HCT116 (cell line): Measurements from ENCODE around the gene IPO8. TPM values are rescaled to one million over a fixed set of nuclear protein-coding genes. Genes with fewer than 3 reads are reported as not detected.

Experiments
- ATAC-seq: fragments of 200-7000 bp; cut with Tn5 transposase; 2 replicates; pipeline ENCODE4 v1.9.1; 2020; ENCODE audit warnings: mild to moderate bottlenecking, moderate library complexity
- Bru-seq: library from RNA; stranded (reverse); fragments of 400-500 nt; gene quantifications from one replicate; lab custom pipeline; 2021; lab: Mats Ljungman, UMichigan
- BruChase-seq, 2 experiments: library from RNA; stranded (reverse); fragments of 400-500 nt; gene quantifications; one replicate each; lab custom pipeline; 2021; lab: Mats Ljungman, UMichigan
- BruUV-seq: library from RNA; stranded (reverse); fragments of 400-500 nt; replicated peaks from 2 replicates; lab custom pipeline; 2021; lab: Mats Ljungman, UMichigan
- CTCF ChIA-PET: fragments of 300-600 bp; sonication (Branson Sonifier 250); formaldehyde crosslinking; loops from one replicate; lab custom pipeline; 2021; ENCODE audit warnings: antibody characterized with exemption; lab: Charles Lee
- POLR2A ChIA-PET: fragments of 300-600, 350-600 bp; sonication (Branson Sonifier 250); formaldehyde crosslinking; loops from one replicate; lab custom pipeline; 2021; ENCODE audit warnings: antibody characterized with exemption; lab: Charles Lee
- RAD21 ChIA-PET, 2 experiments: fragments of 300-600 bp; sonication (Branson Sonifier 250); formaldehyde crosslinking; loops; one replicate each; lab custom pipeline; 2023; ENCODE audit warnings: low total read pairs in 2 of 2; ENCODE audit not compliant: uncharacterized antibody in 2 of 2, unreplicated experiment in 2 of 2, low non-redundant PET in 1 of 2; lab: Charles Lee
- DNase-seq: peaks from one replicate; pipeline ENCODE4 v3.0.0-alpha.2; 2010; ENCODE audit warnings: low read depth, low spot score
- H2AFZ ChIP-seq: fragments of 200-600 bp; shearing (Covaris generic), sonication (generic); 2 replicates; pipeline ENCODE4 v1.6.1; 2017; ENCODE audit warnings: low read depth, mixed run types, mixed read lengths, antibody characterized with exemption, low read length; ENCODE audit not compliant: poor library complexity, severe bottlenecking
- H3K27ac ChIP-seq: 2 replicates; pipeline ENCODE4 v1.5.1; 2012; ENCODE audit warnings: low read depth, low read length
- H3K27me3 ChIP-seq: fragments of 200-600 bp; sonication (generic); 2 replicates; pipeline ENCODE4 v1.6.1; 2016; ENCODE audit warnings: mixed run types, low read length, mixed read lengths; ENCODE audit not compliant: insufficient read depth
- H3K36me3 ChIP-seq, 2 experiments: fragments of 200-500 bp in 1 of 2; fragments of 200-600 bp in 1 of 2; sonication (Bioruptor generic) in 1 of 2; sonication (generic) in 1 of 2; 2 replicates each; pipeline versions ENCODE4 v1.5.1 to v1.6.1; 2014 to 2016; ENCODE audit warnings: low read length in 2 of 2, inconsistent platforms in 1 of 2, mixed read lengths in 1 of 2, mixed run types in 1 of 2; ENCODE audit not compliant: insufficient read depth in 2 of 2, control insufficient read depth in 1 of 2
- H3K4me1 ChIP-seq, 2 experiments: fragments of 200-600 bp in 1 of 2; sonication (generic) in 1 of 2; 2 replicates each; pipeline versions ENCODE4 v1.5.1 to v1.6.1; 2012 to 2017; ENCODE audit warnings: low read length in 2 of 2, inconsistent platforms in 1 of 2, mild to moderate bottlenecking in 1 of 2, mixed read lengths in 1 of 2, mixed run types in 1 of 2, moderate library complexity in 1 of 2; ENCODE audit not compliant: insufficient read depth in 2 of 2, control insufficient read depth in 1 of 2
- H3K4me2 ChIP-seq: fragments of 200-600 bp; sonication (generic); 2 replicates; pipeline ENCODE4 v1.6.1; 2017; ENCODE audit warnings: mixed run types, low read length, mixed read lengths
- H3K4me3 ChIP-seq, 2 experiments: fragments of 200-600 bp in 1 of 2; sonication (generic) in 1 of 2; replicated peaks in 1 of 2; 2 replicates each; pipeline ENCODE4 v1.5.1; 2011 to 2016; ENCODE audit warnings: low read length in 2 of 2, control low read depth in 1 of 2, low read depth in 1 of 2, mild to moderate bottlenecking in 1 of 2, mixed read lengths in 1 of 2, mixed run types in 1 of 2
- H3K79me2 ChIP-seq: fragments of 200-600 bp; sonication (generic); 2 replicates; pipeline ENCODE4 v1.6.1; 2017; ENCODE audit warnings: mild to moderate bottlenecking, mixed run types, low read length, moderate library complexity, mixed read lengths; ENCODE audit not compliant: insufficient read depth
- H3K9ac ChIP-seq: fragments of 200-600 bp; sonication (generic); 2 replicates; pipeline ENCODE4 v1.6.1; 2016; ENCODE audit warnings: low read length, mixed read lengths
- H3K9me2 ChIP-seq: fragments of 200-600 bp; sonication (generic), shearing (Covaris generic); 2 replicates; pipeline ENCODE4 v1.6.1; 2017; ENCODE audit warnings: mixed run types, mild to moderate bottlenecking, moderate library complexity; ENCODE audit not compliant: insufficient read depth
- H3K9me3 ChIP-seq, 2 experiments: fragments of 200-500 bp in 1 of 2; fragments of 200-600 bp in 1 of 2; sonication (Bioruptor generic) in 1 of 2; sonication (generic) in 1 of 2; 2 replicates each; pipeline ENCODE4 v1.6.1; 2014 to 2017; ENCODE audit warnings: low read length in 2 of 2, mixed read lengths in 2 of 2, inconsistent platforms in 1 of 2, low read depth in 1 of 2, mild to moderate bottlenecking in 1 of 2, mixed run types in 1 of 2, moderate library complexity in 1 of 2; ENCODE audit not compliant: control insufficient read depth in 1 of 2, insufficient read depth in 1 of 2
- H4K20me1 ChIP-seq: fragments of 200-600 bp; sonication (generic), shearing (Covaris generic); 2 replicates; pipeline ENCODE4 v1.6.1; 2017; ENCODE audit warnings: mixed run types, mild to moderate bottlenecking, moderate library complexity; ENCODE audit not compliant: insufficient read depth
- CBX3 ChIP-seq: IDR thresholded peaks from 2 replicates; pipeline ENCODE4 v1.6.1; 2012; ENCODE audit warnings: low read depth
- CEBPB ChIP-seq: IDR thresholded peaks from 2 replicates; pipeline ENCODE4 v1.6.1; 2012; ENCODE audit warnings: low read depth
- CTCF ChIP-seq, 3 experiments: fragments of 200-600 bp in 1 of 3; sonication (generic) in 1 of 3; IDR thresholded peaks in 2 of 3; conservative IDR thresholded peaks in 1 of 3; 2 replicates each; pipeline ENCODE4 v1.5.1; 2012 to 2017; ENCODE audit warnings: low read depth in 2 of 3, low read length in 2 of 3, antibody characterized with exemption in 1 of 3, borderline replicate concordance in 1 of 3, control low read depth in 1 of 3, mild to moderate bottlenecking in 1 of 3, mixed read lengths in 1 of 3, mixed run types in 1 of 3, moderate library complexity in 1 of 3; ENCODE audit not compliant: insufficient read depth in 1 of 3
- EGR1 ChIP-seq: IDR thresholded peaks from 2 replicates; pipeline ENCODE4 v1.6.1; 2012; ENCODE audit warnings: low read depth
- EZH2 ChIP-seq: fragments of 200-600 bp; sonication (generic); IDR thresholded peaks from 2 replicates; pipeline ENCODE4 v1.6.1; 2017; ENCODE audit warnings: antibody characterized with exemption, mixed run types
- EZH2phosphoT487 ChIP-seq: fragments of 200-600 bp; IDR thresholded peaks from 2 replicates; pipeline ENCODE4 v1.6.1; 2018; ENCODE audit warnings: antibody characterized with exemption, borderline replicate concordance
- JUND ChIP-seq: IDR thresholded peaks from 2 replicates; pipeline ENCODE4 v1.6.1; 2012
- POLR2A ChIP-seq: IDR thresholded peaks from 2 replicates; pipeline ENCODE4 v1.7.0; 2011; ENCODE audit warnings: borderline replicate concordance; ENCODE audit not compliant: insufficient read depth, insufficient read length; ENCODE audit errors: extremely low read depth
- POLR2AphosphoS5 ChIP-seq: IDR thresholded peaks from 2 replicates; pipeline ENCODE4 v1.6.1; 2011; ENCODE audit warnings: mild to moderate bottlenecking, low read depth, low read length, moderate library complexity
- RAD21 ChIP-seq: IDR thresholded peaks from 2 replicates; pipeline ENCODE4 v1.6.1; 2012; ENCODE audit warnings: low read depth, mild to moderate bottlenecking
- REST ChIP-seq: IDR thresholded peaks from 2 replicates; pipeline ENCODE4 v1.6.1; 2012; ENCODE audit warnings: low read depth
- SIN3A ChIP-seq: IDR thresholded peaks from 2 replicates; pipeline ENCODE4 v1.6.1; 2012; ENCODE audit warnings: low read depth
- SP1 ChIP-seq: IDR thresholded peaks from 2 replicates; pipeline ENCODE4 v1.6.1; 2012; ENCODE audit warnings: low read depth
- SRF ChIP-seq: IDR thresholded peaks from 2 replicates; pipeline ENCODE4 v1.6.1; 2012; ENCODE audit warnings: low read depth
- TCF7L2 ChIP-seq: IDR thresholded peaks from 2 replicates; pipeline ENCODE4 v1.7.0; 2011; ENCODE audit warnings: borderline replicate concordance, inconsistent platforms; ENCODE audit not compliant: insufficient read depth, insufficient read length; ENCODE audit errors: extremely low read depth
- YY1 ChIP-seq: IDR thresholded peaks from 2 replicates; pipeline ENCODE4 v1.6.1; 2011; ENCODE audit warnings: low read length, low read depth, moderate library complexity, mild to moderate bottlenecking; ENCODE audit not compliant: insufficient replicate concordance; ENCODE audit errors: extremely low read depth
- ZFX ChIP-seq: fragments of 450-650 bp; IDR thresholded peaks from 2 replicates; pipeline ENCODE4 v1.6.1; 2017
- ZNF274 ChIP-seq: fragments of 200-500 bp; sonication (Bioruptor generic); IDR thresholded peaks from 2 replicates; pipeline ENCODE4 v1.6.1; 2014; ENCODE audit warnings: mild to moderate bottlenecking, low read depth, low read length, inconsistent platforms
- intact Hi-C: fragments of 100-400 bp; cut with micrococcal nuclease; formaldehyde crosslinking; loops from 2 replicates; pipeline ENCODE4 v1.10.0; 2022
- long read RNA-seq: library from polyadenylated mRNA; unstranded; transcript quantifications from one replicate; pipeline ENCODE4 v2.0.0, GENCODE V29; 2021; ENCODE audit not compliant: unreplicated experiment
- polyA plus RNA-seq: library from polyadenylated mRNA; unstranded; fragments of >200 nt; gene quantifications from 2 replicates; pipeline ENCODE4 v1.2.1, GENCODE V29; 2012; ENCODE audit warnings: missing spikeins
- total RNA-seq: library from RNA; stranded (reverse); gene quantifications from one replicate; pipeline ENCODE4 v1.2.1, GENCODE V29; 2021; ENCODE audit not compliant: unreplicated experiment

The IPO8 gene
- total RNA-seq (41.4 TPM), Bru-seq, nascent RNA (percentile 75 among the genes with signal in this experiment), BruChase-seq, experiment 1, labeled RNA remaining after a 6-hour chase (percentile 84 among the genes with signal in this experiment), BruChase-seq, experiment 2, labeled RNA remaining after a 2-hour chase (percentile 80 among the genes with signal in this experiment)
- polyA plus RNA-seq, result 18.2 and 20.7 TPM in 2 replicates
- long read RNA-seq, full-length matches to known transcripts, result 7 of 27 reads
- long read RNA-seq, partial matches to known transcripts, result 13 of 27 reads
- long read RNA-seq, other reads (novel, unspliced or antisense), result 7 of 27 reads

GRCh38 chr12:30695199-30696102, at the start of gene IPO8:
Gene IPO8, minus strand, starts transcription at chr12:30695869. Its CDS starts 222 bp downstream, at chr12:30695647.
- peak within 1 kb of the TSS; percentile 86 for H2AFZ ChIP-seq
- peaks cover 12 to 32% of the 10 kb centered on the region in 2 experiments; a peak in 3 of 4 replicates for H3K4me1 ChIP-seq
- H3K27me3 ChIP-seq, result no peaks in the 10 kb centered on the region
- ChIA-PET CTCF (interaction anchor here (0.6 to 1.2 kb wide), 5 partner anchors 16 to 1173 kb away, joined by 3 to 4 read pairs (median 3); no protein-coding TSS in a partner anchor), POLR2A (interaction anchor here (0.6 to 1.3 kb wide), 8 partner anchors 12 to 158 kb away, joined by 3 to 5 read pairs (median 3); no protein-coding TSS in a partner anchor), RAD21 (interaction anchor here (0.6 to 0.7 kb wide), 3 partner anchors 98 to 1175 kb away, joined by 3 to 5 read pairs (median 4); no protein-coding TSS in a partner anchor)
- H3K4me2 ChIP-seq, result peak within 1 kb of the TSS; percentile 93
- peaks cover 50% of the 10 kb centered on the region for H3K79me2 ChIP-seq
- ATAC-seq, result peak; percentile 84
- peak within 1 kb of the TSS; percentile 81 for H3K9ac ChIP-seq
- no peaks in the 10 kb centered on the region for H3K9me2 ChIP-seq
- peak within 1 kb of the TSS; percentile 70 for H3K27ac ChIP-seq
- intact Hi-C loops, result loop anchor here (5.0 kb wide), 2 partner anchors 62 to 102 kb away; no protein-coding TSS in a partner anchor
- H3K9me3 ChIP-seq, result no peaks in the 10 kb centered on the region
- TSS peak; percentile 72 for BruUV-seq
- DNase-seq, result peak; percentile 87
- H3K4me3 ChIP-seq, result peak within 1 kb of the TSS; percentile 88 to 98
- no peaks in the 10 kb centered on the region for H4K20me1 ChIP-seq
- H3K36me3 ChIP-seq, result no peaks in the 10 kb centered on the region
- TF ChIP-seq JUND (no peak), TCF7L2 (no peak), ZFX (peak; percentile 53; the same call in 1 of the 2 replicates), EZH2phosphoT487 (no peak), YY1 (peak; percentile 100), CTCF (IDR thresholded peaks at IDR 0.05 in 2 of 3, conservative IDR thresholded peaks at IDR 0.05 in 1 of 3; ENCODE audit: borderline replicate concordance in 1 of 3, insufficient read depth in 1 of 3, low read depth in 2 of 3, low read length in 2 of 3) (peak in 2 of 3 experiments; percentile 29; a peak in 3 of 6 replicates), EZH2 (no peak), SP1 (0 out of 2 replicates have a peak, but pooled peaks have one; percentile 40), REST (no peak), RAD21 (no peak), ZNF274 (no peak), SIN3A (peak; percentile 20; the same call in 1 of the 2 replicates), EGR1 (peak; percentile 88), POLR2A (no peak), CEBPB (no peak), POLR2AphosphoS5 (peak; percentile 63), SRF (no peak), CBX3 (peak; percentile 50; the same call in 1 of the 2 replicates)
